Stimulated activated naive CD8-positive, alpha-beta T cell treated with anti-CD3 and anti-CD28 coated beads, Interleukin-15, Interleukin-2, amounts not matched to agents 100 U/mL and 50 U/mL, for 24 hours (primary cell): ENCODE measurements around the gene TMEM232.

ENCODE experiments used
- ATAC-seq: fragments of 150-1000 bp; cut with Tn5 transposase; one replicate; pipeline ENCODE4 v1.10.0; 2021
- DNase-seq: peaks from one replicate; pipeline ENCODE4 v3.0.0; 2021

Gene TMEM232

GRCh38 chr5:110514030-110514429 lies 212.4 kb downstream of the TMEM232 start:
- ATAC-seq (no peak), DNase-seq (no peak)

- DNase-seq (no peak), ATAC-seq (no peak)
Observed at GRCh38 chr5:110512266-110512665, 214.2 kb downstream of the TMEM232 start.

GRCh38 chr5:110510146-110510545 lies 216.3 kb downstream of the TMEM232 start:
- DNase-seq: no peak
- ATAC-seq: no peak

- ATAC-seq (no peak), DNase-seq (no peak)
Observed at GRCh38 chr5:110507972-110508371, 218.5 kb downstream of the TMEM232 start.

GRCh38 chr5:110506378-110506777 lies 220.1 kb downstream of the TMEM232 start:
- no peak for DNase-seq
- no peak for ATAC-seq

- DNase-seq (no peak), ATAC-seq (no peak)
Observed at GRCh38 chr5:110496276-110496675, 230.2 kb downstream of the TMEM232 start.

- ATAC-seq (no peak), DNase-seq (no peak)
Observed at GRCh38 chr5:110492446-110492845, 234.0 kb downstream of the TMEM232 start.

- ATAC-seq (no peak), DNase-seq (no peak)
Observed at GRCh38 chr5:110478895-110479294, 247.6 kb downstream of the TMEM232 start.

GRCh38 chr5:110477911-110478310 lies 248.6 kb downstream of the TMEM232 start:
- no peak for DNase-seq
- ATAC-seq: no peak

- no peak for ATAC-seq
- no peak for DNase-seq
Observed at GRCh38 chr5:110476164-110476563, 250.3 kb downstream of the TMEM232 start.

- DNase-seq (no peak), ATAC-seq (no peak)
Observed at GRCh38 chr5:110475529-110475928, 250.9 kb downstream of the TMEM232 start.

GRCh38 chr5:110469486-110469885 lies 257.0 kb downstream of the TMEM232 start:
- DNase-seq: no peak
- ATAC-seq: no peak

- DNase-seq (no peak), ATAC-seq (no peak)
Observed at GRCh38 chr5:110463106-110463505, 263.4 kb downstream of the TMEM232 start.

GRCh38 chr5:110460837-110461236 lies 265.6 kb downstream of the TMEM232 start:
- ATAC-seq: no peak

GRCh38 chr5:110458313-110458712 lies 268.2 kb downstream of the TMEM232 start:
- no peak for DNase-seq
- ATAC-seq: no peak

More at GRCh38 chr5:110460837-110461236, 265.6 kb downstream of the TMEM232 start:
- DNase-seq: no peak

- ATAC-seq (peak; percentile 23), DNase-seq (no peak)
Observed at GRCh38 chr5:110442856-110443255, 283.6 kb downstream of the TMEM232 start.

- peak; percentile 14 for ATAC-seq
- no peak for DNase-seq
Observed at GRCh38 chr5:110441035-110441434, 285.4 kb downstream of the TMEM232 start.

- no peak for DNase-seq
- ATAC-seq: no peak
Observed at GRCh38 chr5:110440058-110440457, 286.4 kb downstream of the TMEM232 start.

- no peak for ATAC-seq
- no peak for DNase-seq
Observed at GRCh38 chr5:110439296-110439695, 287.2 kb downstream of the TMEM232 start.

- ATAC-seq (no peak), DNase-seq (no peak)
Observed at GRCh38 chr5:110435207-110435606, 291.3 kb downstream of the TMEM232 start.

- no peak for ATAC-seq
- DNase-seq: no peak
Observed at GRCh38 chr5:110431603-110432002, 294.9 kb downstream of the TMEM232 start.

- DNase-seq (no peak), ATAC-seq (no peak)
Observed at GRCh38 chr5:110414360-110414759, 312.1 kb downstream of the TMEM232 start.

GRCh38 chr5:110413856-110414255 lies 312.6 kb downstream of the TMEM232 start:
- DNase-seq: no peak
- no peak for ATAC-seq

GRCh38 chr5:110409571-110409970 lies 316.9 kb downstream of the TMEM232 start:
- ATAC-seq: no peak
- no peak for DNase-seq

GRCh38 chr5:110402562-110402961 lies 323.9 kb downstream of the TMEM232 start:
- no peak for DNase-seq
- no peak for ATAC-seq
